GM12878 (cell line): ENCODE results near the gene ITGA1. TPM values are rescaled to one million over a fixed set of nuclear protein-coding genes. Genes with fewer than 3 reads are reported as not detected.

Experiments
- ATAC-seq: fragments of 200-7000 bp; cut with Tn5 transposase; 3 replicates; pipeline ENCODE4 v1.9.1; 2020; ENCODE audit warnings: mild to moderate bottlenecking, moderate library complexity
- BruUV-seq: library from RNA; stranded (reverse); fragments of 400-500 nt; replicated peaks from 2 replicates; lab custom pipeline; 2021; lab: Mats Ljungman, UMichigan
- CTCF ChIA-PET: fragments of 300-600 bp; sonication (Branson Sonifier 250); formaldehyde crosslinking; extraction: SDS; loops from one replicate; lab custom pipeline; 2021; ENCODE audit warnings: inconsistent platforms; lab: Yijun Ruan, JAX
- POLR2A ChIA-PET: fragments of 350-600 bp; formaldehyde crosslinking; extraction: SDS; loops from one replicate; lab custom pipeline; 2021; ENCODE audit warnings: inconsistent platforms; lab: Charles Lee
- RAD21 ChIA-PET: fragments of 300-600 bp; sonication (Branson Sonifier 250); formaldehyde crosslinking; loops from one replicate; lab custom pipeline; 2023; ENCODE audit warnings: antibody characterized with exemption; ENCODE audit not compliant: unreplicated experiment; lab: Charles Lee
- SMC1A ChIA-PET: fragments of 300-600 bp; sonication (Branson Sonifier 250); formaldehyde crosslinking; loops from one replicate; lab custom pipeline; 2023; ENCODE audit not compliant: unreplicated experiment, uncharacterized antibody; lab: Charles Lee
- DNase-seq: peaks from one replicate; pipeline ENCODE4 v3.0.0-alpha.2; 2011; ENCODE audit warnings: low read depth, low spot score
- FAIRE-seq: peaks from 3 replicates; lab custom pipeline; 2011; peaks lifted over from hg19 to GRCh38; lab: Jason Lieb, UNC
- H2AFZ ChIP-seq: 2 replicates; pipeline ENCODE4 v1.6.0; 2011; ENCODE audit warnings: low read depth, low read length, control low read depth; ENCODE audit not compliant: control insufficient read depth
- H3K27ac ChIP-seq: 2 replicates; pipeline ENCODE4 v1.5.1; 2011; ENCODE audit warnings: control low read depth; ENCODE audit not compliant: control insufficient read depth, insufficient read depth
- H3K27me3 ChIP-seq, 2 experiments: replicated peaks in 1 of 2; 2 replicates each; pipeline versions ENCODE4 v1.6.0 to v1.6.1; 2011; ENCODE audit warnings: low read length in 1 of 2; ENCODE audit not compliant: control insufficient read depth in 2 of 2, insufficient read depth in 2 of 2
- H3K36me3 ChIP-seq, 2 experiments: 2 replicates each; pipeline ENCODE4 v1.5.1; 2011; ENCODE audit warnings: low read length in 1 of 2; ENCODE audit not compliant: control insufficient read depth in 2 of 2, insufficient read depth in 2 of 2
- H3K4me1 ChIP-seq: 2 replicates; pipeline ENCODE4 v1.6.1; 2011; ENCODE audit warnings: mild to moderate bottlenecking, low read length, moderate library complexity, mixed read lengths; ENCODE audit not compliant: control insufficient read depth, insufficient read depth
- H3K4me2 ChIP-seq: 2 replicates; pipeline ENCODE4 v1.6.0; 2011; ENCODE audit warnings: control low read depth; ENCODE audit not compliant: control insufficient read depth, insufficient read depth
- H3K4me3 ChIP-seq: fragments of 200-600 bp; sonication (generic); 2 replicates; pipeline ENCODE4 v1.5.1; 2016
- H3K79me2 ChIP-seq: 2 replicates; pipeline ENCODE4 v1.6.0; 2011; ENCODE audit warnings: low read length; ENCODE audit not compliant: control insufficient read depth, insufficient read depth
- H3K9ac ChIP-seq: 2 replicates; pipeline ENCODE4 v1.8.0; 2011; ENCODE audit warnings: low read length, control low read depth, mixed read lengths; ENCODE audit not compliant: control insufficient read depth, insufficient read depth
- H3K9me3 ChIP-seq: replicated peaks from 3 replicates; pipeline ENCODE4 v1.5.1; 2011; ENCODE audit warnings: mild to moderate bottlenecking, low read length; ENCODE audit not compliant: control insufficient read depth, insufficient read depth
- H4K20me1 ChIP-seq: 2 replicates; pipeline ENCODE4 v1.6.0; 2011; ENCODE audit not compliant: control insufficient read depth, insufficient read depth
- BHLHE40 ChIP-seq, 2 experiments: fragments of 450-650 bp in 1 of 2; IDR thresholded peaks; 2 replicates each; pipeline ENCODE4 v1.6.1; 2011 to 2017; ENCODE audit warnings: low read depth in 2 of 2, borderline replicate concordance in 1 of 2, improper control_type of control experiment in 1 of 2, low read length in 1 of 2, mild to moderate bottlenecking in 1 of 2
- BRCA1 ChIP-seq: IDR thresholded peaks from 2 replicates; pipeline ENCODE4 v1.6.1; 2011; ENCODE audit warnings: low read depth, low read length, improper control_type of control experiment
- CBX5 ChIP-seq: sonication (generic); IDR thresholded peaks from 2 replicates; pipeline ENCODE4 v1.6.1; 2016; ENCODE audit warnings: low read depth, moderate library complexity, mild to moderate bottlenecking, inconsistent platforms
- DPF2 ChIP-seq: fragments of 450-650 bp; IDR thresholded peaks from 2 replicates; pipeline ENCODE4 v1.6.1; 2017; ENCODE audit warnings: mild to moderate bottlenecking
- GABPA ChIP-seq: IDR thresholded peaks from 2 replicates; pipeline ENCODE4 v1.6.1; 2014; ENCODE audit warnings: antibody characterized with exemption, low read depth, mild to moderate bottlenecking, inconsistent platforms
- GATAD2B ChIP-seq: fragments of 450-650 bp; conservative IDR thresholded peaks from 2 replicates; pipeline ENCODE4 v1.6.1; 2017; ENCODE audit warnings: low read depth, mild to moderate bottlenecking, moderate library complexity
- IKZF2 ChIP-seq, 2 experiments: fragments of 450-650 bp; IDR thresholded peaks; 2 replicates each; pipeline ENCODE4 v1.6.1; 2017; ENCODE audit warnings: mild to moderate bottlenecking in 2 of 2, moderate library complexity in 2 of 2
- KDM1A ChIP-seq: fragments of 200-600 bp; sonication (generic); IDR thresholded peaks from 2 replicates; pipeline ENCODE4 v1.6.1; 2016; ENCODE audit warnings: borderline replicate concordance
- KLF5 ChIP-seq: fragments of 450-650 bp; IDR thresholded peaks from 2 replicates; pipeline ENCODE4 v1.6.1; 2014; ENCODE audit warnings: mild to moderate bottlenecking; ENCODE audit not compliant: partially characterized antibody
- MTA3 ChIP-seq: IDR thresholded peaks from 2 replicates; pipeline ENCODE4 v1.6.1; 2012; ENCODE audit warnings: low read length, inconsistent platforms, borderline replicate concordance
- MXI1 ChIP-seq: fragments of 150-350 bp; IDR thresholded peaks from 2 replicates; pipeline ENCODE4 v1.6.1; 2011; ENCODE audit warnings: low read depth, mild to moderate bottlenecking, inconsistent platforms, low read length, improper control_type of control experiment
- MYB ChIP-seq: fragments of 150-350 bp; IDR thresholded peaks from 2 replicates; pipeline ENCODE4 v1.6.1; 2014; ENCODE audit warnings: mild to moderate bottlenecking, low read depth, low read length, borderline replicate concordance
- RFX5 ChIP-seq: IDR thresholded peaks from 2 replicates; pipeline ENCODE4 v1.6.1; 2011; ENCODE audit warnings: low read depth, low read length, improper control_type of control experiment
- SMARCA5 ChIP-seq: fragments of 450-650 bp; IDR thresholded peaks from 2 replicates; pipeline ENCODE4 v1.6.1; 2017; ENCODE audit warnings: mild to moderate bottlenecking
- SPI1 ChIP-seq: IDR thresholded peaks from 2 replicates; pipeline ENCODE4 v1.6.1; 2011; ENCODE audit warnings: low read depth, mild to moderate bottlenecking, low read length, moderate library complexity, borderline replicate concordance; ENCODE audit not compliant: insufficient read depth
- STAT1 ChIP-seq: fragments of 450-650 bp; conservative IDR thresholded peaks from 2 replicates; pipeline ENCODE4 v1.6.1; 2014; ENCODE audit warnings: antibody characterized with exemption, mild to moderate bottlenecking
- YBX1 ChIP-seq: fragments of 450-650 bp; IDR thresholded peaks from 2 replicates; pipeline ENCODE4 v1.6.1; 2016; ENCODE audit warnings: antibody characterized with exemption
- WGBS: methylation state at CpG from one replicate; pipeline ENCODE4 v1.1.6; 2016; ENCODE audit warnings: low lambda C conversion rate; ENCODE audit not compliant: insufficient replicate concordance, insufficient coverage; ENCODE audit errors: missing lambda C conversion rate; 5-methylcytosine and 5-hydroxymethylcytosine counted together
- in situ Hi-C: fragments of 300-500 bp; cut with MboI; formaldehyde crosslinking; loops from 9 replicates; pipeline ENCODE4 v1.14.3; 2018; ENCODE audit warnings: mixed read lengths
- intact Hi-C: fragments of 100-400 bp; cut with micrococcal nuclease; formaldehyde crosslinking; loops from one replicate; pipeline ENCODE4 v1.14.2; 2022; ENCODE audit not compliant: unreplicated experiment
- polyA plus RNA-seq, 11 experiments: library from polyadenylated mRNA; depleted of rRNA in 4 of 11; unstranded in 6 of 11; stranded (reverse) in 5 of 11; fragments of >200 nt; fragmentation: Nextera tagmentation in 4 of 11; fragmentation: Illumina TruSeq in 1 of 11; extraction: Ambion mirVana in 4 of 11; extraction: Trizol in 1 of 11; gene quantifications; 1 replicate in 1 of 11; 2 replicates in 10 of 11; pipeline versions ENCODE4 v1.2.1 to v1.2.3, GENCODE V29; 2011 to 2016; ENCODE audit warnings: inconsistent platforms in 2 of 11, missing spikeins in 2 of 11, low read depth in 1 of 11
- total RNA-seq, 4 experiments: library from RNA; depleted of rRNA in 3 of 4; stranded (reverse); fragments of >200 nt in 3 of 4; fragmentation: Illumina TruSeq in 1 of 4; extraction: Trizol in 1 of 4; gene quantifications; 2 replicates each; pipeline versions ENCODE4 v1.2.1 to v1.2.3, GENCODE V29; 2013 to 2021
- TF ChIP-seq, protein P1 (sequence below): fragments of 450-650 bp; IDR thresholded peaks from 2 replicates; pipeline ENCODE4 v1.6.1; 2017; ENCODE audit warnings: low read depth, mild to moderate bottlenecking, moderate library complexity

Gene ITGA1
- total and polyA plus RNA-seq, 10 of the 15 experiments (the other 5 are each of a cell fraction or from before 2014, with no cell fraction given) = 0.02 to 0.56 (median 0.19) TPM

DNA sequence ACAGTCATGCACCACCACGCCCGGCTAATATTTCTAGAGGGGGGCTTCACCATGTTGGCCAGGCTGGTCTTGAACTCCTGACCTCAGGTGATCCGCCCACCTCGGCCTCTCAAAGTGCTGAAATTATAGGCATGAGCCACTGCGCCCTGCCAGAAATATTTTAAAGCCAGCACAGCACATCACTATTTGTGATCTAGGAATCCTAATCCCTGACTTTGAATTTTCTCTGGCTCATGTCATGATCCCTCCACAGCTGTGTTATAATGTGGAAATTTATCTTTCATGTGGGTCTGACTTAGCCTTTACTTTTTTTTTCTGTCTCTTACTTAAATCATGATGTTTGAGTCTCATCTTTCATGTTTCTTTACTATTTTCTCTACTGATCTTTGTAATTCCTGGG is 18.7 kb upstream of the ITGA1 start:
- H3K27ac ChIP-seq = no peak overlapping the region
- BruUV-seq = no TSS peak
- peaks cover 22% of the 10 kb centered on the region for H3K4me1 ChIP-seq
- H3K4me3 ChIP-seq = no peak overlapping the region
- no peaks in the 10 kb centered on the region for H3K79me2 ChIP-seq
- 0 out of 4 replicates have a peak, but pooled peaks cover 0 to 2% of the 10 kb centered on the region in 2 experiments for H3K27me3 ChIP-seq
- no peaks in the 10 kb centered on the region for H3K9me3 ChIP-seq
- ChIA-PET SMC1A (no interaction called here), RAD21 (no interaction called here), POLR2A (no interaction called here), CTCF (no interaction called here)
- no peak overlapping the region for H3K4me2 ChIP-seq
- no peak overlapping the region for H3K9ac ChIP-seq
- no peaks in the 10 kb centered on the region for H4K20me1 ChIP-seq
- WGBS = 50% methylated on average over 5 of the region's 5 CpGs
- TF ChIP-seq GABPA (no peak), BRCA1 (no peak), MXI1 (no peak), STAT1 (no peak), CBX5 (no peak)
- no peaks in the 10 kb centered on the region for H3K36me3 ChIP-seq
- no peak overlapping the region for H2AFZ ChIP-seq
- FAIRE-seq (no peak), ATAC-seq (no peak), DNase-seq (no peak)
- intact Hi-C loops (no loop called here), in situ Hi-C loops (no loop called here)

DNA sequence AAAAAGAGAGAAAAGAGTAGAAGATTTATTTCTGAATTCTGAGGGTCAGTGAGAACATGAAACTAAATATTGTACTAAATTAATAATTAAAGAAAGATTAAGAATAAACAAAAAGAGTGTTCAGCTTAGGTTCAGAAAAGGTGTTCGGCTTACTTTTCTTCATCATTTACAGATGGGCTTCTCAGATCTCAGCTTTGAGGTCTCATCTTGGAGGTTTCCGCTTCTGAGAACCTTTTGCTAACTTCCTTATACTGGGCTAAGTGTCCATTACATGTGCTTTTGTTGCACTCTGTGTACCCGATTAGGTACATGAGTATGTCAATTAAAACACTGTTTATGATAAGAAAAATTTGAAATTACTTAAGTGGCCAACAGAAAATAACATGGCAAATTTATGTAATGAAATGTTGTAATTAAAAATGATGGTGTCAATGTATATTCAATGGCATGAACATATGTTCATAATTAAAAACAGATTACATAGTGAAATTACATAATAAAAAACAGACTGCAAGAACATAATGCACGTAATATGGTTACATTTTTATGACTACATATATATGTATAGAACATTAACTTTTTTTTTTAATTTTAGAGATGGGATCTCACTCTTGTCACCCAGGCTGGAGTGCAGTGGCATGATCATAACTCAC is 17.3 kb upstream of the ITGA1 start:
- H3K4me2 ChIP-seq = no peak overlapping the region
- no peak overlapping the region for H3K27ac ChIP-seq
- no TSS peak for BruUV-seq
- no peak for ATAC-seq
- 0 out of 4 replicates have a peak, but pooled peaks cover 0 to 3% of the 10 kb centered on the region in 2 experiments for H3K27me3 ChIP-seq
- H3K79me2 ChIP-seq = no peaks in the 10 kb centered on the region
- CTCF ChIA-PET = no interaction called here
- SMC1A ChIA-PET = interaction anchor here (0.6 kb wide), 1 partner anchor 161 kb away, joined by 3 read pairs; no protein-coding TSS in a partner anchor
- H3K36me3 ChIP-seq = no peaks in the 10 kb centered on the region
- no peak overlapping the region for H3K9ac ChIP-seq
- no peaks in the 10 kb centered on the region for H3K9me3 ChIP-seq
- POLR2A ChIA-PET = no interaction called here
- H3K4me1 ChIP-seq = peaks cover 22% of the 10 kb centered on the region
- WGBS = 94% methylated on average over 4 of the region's 4 CpGs
- H3K4me3 ChIP-seq = no peak overlapping the region
- in situ Hi-C loops = no loop called here
- no peak for TF ChIP-seq SPI1
- TF ChIP-seq SMARCA5 = no peak
- TF ChIP-seq MTA3 = no peak
- TF ChIP-seq BHLHE40 (IDR thresholded peaks at IDR 0.05; ENCODE audit: borderline replicate concordance in 1 of 2, low read depth in 2 of 2, low read length in 1 of 2) = no peak
- TF ChIP-seq KLF5 = no peak
- no peak for TF ChIP-seq GATAD2B
- TF ChIP-seq CBX5 = no peak
- no peak for TF ChIP-seq IKZF2 (IDR thresholded peaks at IDR 0.05)
- TF ChIP-seq RFX5 = no peak
- TF ChIP-seq KDM1A = no peak
- no peak for TF ChIP-seq DPF2
- TF ChIP-seq, protein P1, sequence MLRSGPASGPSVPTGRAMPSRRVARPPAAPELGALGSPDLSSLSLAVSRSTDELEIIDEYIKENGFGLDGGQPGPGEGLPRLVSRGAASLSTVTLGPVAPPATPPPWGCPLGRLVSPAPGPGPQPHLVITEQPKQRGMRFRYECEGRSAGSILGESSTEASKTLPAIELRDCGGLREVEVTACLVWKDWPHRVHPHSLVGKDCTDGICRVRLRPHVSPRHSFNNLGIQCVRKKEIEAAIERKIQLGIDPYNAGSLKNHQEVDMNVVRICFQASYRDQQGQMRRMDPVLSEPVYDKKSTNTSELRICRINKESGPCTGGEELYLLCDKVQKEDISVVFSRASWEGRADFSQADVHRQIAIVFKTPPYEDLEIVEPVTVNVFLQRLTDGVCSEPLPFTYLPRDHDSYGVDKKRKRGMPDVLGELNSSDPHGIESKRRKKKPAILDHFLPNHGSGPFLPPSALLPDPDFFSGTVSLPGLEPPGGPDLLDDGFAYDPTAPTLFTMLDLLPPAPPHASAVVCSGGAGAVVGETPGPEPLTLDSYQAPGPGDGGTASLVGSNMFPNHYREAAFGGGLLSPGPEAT = no peak
- no peak for TF ChIP-seq YBX1
- TF ChIP-seq MYB = no peak
- TF ChIP-seq, all 136 proteins: peak for 0
- RAD21 ChIA-PET = no interaction called here
- intact Hi-C loops = no loop called here
- H2AFZ ChIP-seq = no peak overlapping the region
- FAIRE-seq = no peak
- no peak for DNase-seq
- H4K20me1 ChIP-seq = no peaks in the 10 kb centered on the region
